SW 1271 (cell line): ENCODE data around the gene SOST.
A peak's percentile ranks its signal among the peaks of the same experiment; 100 is the strongest.

ENCODE experiments used
- DNase-seq, 2 experiments: peaks; one replicate each; lab custom pipeline; 2025; lab: John Stamatoyannopoulos, UW

Gene SOST

DNA sequence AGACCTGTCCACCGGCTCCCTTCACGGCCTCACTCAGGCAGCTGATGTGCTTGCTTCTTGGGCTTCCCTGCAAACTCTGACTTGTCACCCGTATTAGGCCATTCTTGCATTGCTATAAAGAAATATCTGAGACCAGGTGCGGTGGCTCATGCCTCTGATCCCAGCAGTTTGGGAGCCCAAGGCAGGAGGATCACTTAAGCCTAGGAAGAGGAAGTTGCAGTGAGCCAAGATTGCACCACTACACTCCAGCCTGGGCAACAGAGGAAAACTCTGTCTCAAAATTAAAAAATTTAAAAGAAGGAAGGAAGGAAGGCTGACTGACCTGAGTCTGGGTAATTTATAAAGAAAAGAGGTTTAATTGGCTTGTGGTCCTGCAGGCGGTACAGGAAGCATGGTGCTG, 17.0 kb downstream of the SOST start:
- no peak for DNase-seq

DNA sequence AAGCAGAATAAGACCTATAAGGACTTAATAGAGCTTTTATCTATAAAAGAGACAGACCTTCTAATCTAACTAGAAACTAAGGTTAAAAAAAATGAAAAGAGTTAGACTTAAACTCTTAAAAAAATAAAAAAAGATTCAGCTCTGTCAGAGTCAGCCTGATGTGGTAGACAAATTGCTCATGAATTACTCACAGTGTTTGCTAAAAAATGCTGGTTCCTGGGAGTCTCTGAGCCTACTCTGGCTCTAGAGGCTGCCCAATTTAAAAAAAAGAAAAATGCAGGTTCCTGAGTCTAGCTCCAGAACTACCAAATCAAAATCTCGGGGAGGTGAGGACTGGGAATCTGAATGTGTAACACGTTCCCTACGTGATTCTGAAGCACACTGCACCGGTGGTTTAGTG, 18.1 kb downstream of the SOST start:
- no peak for DNase-seq

DNA sequence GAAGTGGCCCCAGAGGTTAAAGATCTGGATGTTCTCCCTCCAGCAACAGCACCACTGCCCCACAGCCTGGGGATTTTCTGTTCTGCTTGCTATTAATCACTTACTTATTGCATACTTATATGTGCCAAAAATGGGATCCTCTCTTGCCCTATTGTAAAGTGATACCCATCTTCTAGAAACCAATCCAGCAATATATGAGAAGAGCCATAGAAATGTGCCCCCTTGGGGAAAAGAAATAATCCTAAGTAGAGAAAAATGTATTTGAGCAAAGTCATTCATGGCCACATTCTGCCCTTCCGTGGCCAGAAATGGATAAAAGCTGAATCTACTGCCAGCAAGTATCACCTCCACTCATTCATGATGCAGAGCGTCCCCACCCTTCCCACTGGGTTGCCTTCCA, 20.9 kb downstream of the SOST start:
- no peak for DNase-seq

DNA sequence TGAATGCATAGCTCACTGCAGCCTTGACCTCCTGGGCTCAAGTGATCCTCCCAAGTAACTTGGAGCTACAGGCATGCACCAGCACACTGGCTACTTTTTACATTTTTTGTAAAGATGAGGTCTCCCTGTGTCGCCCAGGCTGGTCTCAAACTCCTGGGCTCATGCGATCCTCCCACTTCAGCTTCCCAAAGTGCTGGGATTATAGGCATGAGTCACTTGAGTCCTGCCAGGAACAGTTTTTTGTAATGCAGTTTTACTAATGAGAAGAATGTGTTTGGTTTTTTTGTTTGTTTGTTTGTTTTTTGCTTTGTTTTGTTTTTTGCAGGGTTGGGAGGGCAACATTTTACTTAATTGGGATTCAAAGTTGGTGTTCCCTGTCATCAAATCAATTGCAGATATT, 22.2 kb downstream of the SOST start:
- DNase-seq = no peak

DNA sequence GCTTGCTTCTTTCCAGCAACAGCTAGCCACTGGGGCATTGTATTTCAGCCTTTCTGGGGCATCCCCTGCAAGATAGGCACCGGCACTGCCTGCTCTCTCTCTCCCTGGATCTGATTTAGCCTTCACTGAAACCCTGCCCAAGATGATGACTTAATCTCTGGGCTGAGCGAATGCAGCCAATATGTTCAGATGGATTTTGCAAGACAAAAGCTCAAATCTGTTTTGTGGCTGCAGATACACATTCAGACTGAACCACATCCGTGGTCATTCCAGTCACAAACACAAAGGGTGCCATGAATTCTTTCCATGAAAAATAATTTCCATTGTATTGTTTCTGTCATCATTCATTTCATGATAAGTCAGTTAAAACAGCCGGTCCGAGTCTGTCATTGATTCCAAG, 24.2 kb downstream of the SOST start:
- DNase-seq = no peak

DNA sequence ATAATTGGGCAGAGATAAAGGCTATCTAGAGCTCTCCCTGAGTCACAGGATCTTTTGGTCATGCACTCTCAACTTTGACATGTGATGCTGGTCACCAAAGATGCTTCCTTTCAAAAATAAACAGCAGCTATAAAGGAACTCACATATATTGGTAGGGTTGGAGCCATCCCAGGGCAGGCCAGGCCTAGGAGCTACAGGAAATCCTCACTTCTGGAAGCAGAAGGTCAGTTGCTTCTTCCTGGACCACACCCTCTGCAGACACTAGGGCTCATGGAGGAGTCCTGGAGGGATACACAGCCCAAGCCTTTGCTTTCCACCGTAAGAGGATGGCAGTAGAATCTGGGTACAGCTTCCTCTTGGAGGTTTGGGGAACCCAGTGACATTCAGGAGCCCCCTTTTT, 24.6 kb downstream of the SOST start:
- DNase-seq = no peak

DNA sequence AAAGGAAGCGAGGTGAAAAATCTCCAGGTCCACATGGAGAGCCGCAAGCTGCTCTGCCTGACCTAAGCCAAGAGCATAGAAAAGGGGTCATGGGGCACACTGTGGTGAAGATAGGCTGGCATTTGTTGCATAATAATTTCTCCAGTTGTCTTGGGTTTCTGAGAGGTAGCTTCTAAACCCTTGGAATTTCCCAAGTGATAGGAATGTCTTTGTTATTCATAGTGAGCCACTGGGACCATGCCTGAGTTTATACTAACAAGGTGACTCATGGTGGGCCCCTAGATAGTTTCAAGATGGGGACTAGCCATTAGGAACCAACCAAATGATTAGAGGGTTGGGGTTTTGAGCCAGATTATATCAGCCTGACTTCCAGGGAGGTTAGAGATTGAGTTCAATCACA, 25.6 kb downstream of the SOST start:
- DNase-seq = peak in 1 of 2 experiments; percentile 2

DNA sequence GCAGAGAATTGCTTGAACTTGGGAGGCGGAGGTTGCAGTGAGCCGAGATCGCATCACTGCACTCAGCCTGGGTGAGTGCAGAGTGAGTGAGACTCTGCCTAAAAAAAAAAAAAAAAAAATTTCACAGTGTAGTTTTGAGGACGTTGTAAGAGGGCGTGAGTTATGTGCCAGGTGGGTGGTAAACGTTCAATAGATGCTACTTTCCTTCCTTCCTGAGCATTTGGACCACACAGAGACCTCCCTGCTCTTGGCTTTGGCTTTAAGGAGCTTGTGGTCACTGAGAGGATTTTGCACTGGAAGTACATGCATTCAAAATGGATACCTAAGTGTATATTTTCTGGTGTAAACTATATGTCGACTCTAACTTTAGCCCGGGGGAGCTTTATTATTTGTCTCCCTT, 30.5 kb downstream of the SOST start:
- DNase-seq = no peak

DNA sequence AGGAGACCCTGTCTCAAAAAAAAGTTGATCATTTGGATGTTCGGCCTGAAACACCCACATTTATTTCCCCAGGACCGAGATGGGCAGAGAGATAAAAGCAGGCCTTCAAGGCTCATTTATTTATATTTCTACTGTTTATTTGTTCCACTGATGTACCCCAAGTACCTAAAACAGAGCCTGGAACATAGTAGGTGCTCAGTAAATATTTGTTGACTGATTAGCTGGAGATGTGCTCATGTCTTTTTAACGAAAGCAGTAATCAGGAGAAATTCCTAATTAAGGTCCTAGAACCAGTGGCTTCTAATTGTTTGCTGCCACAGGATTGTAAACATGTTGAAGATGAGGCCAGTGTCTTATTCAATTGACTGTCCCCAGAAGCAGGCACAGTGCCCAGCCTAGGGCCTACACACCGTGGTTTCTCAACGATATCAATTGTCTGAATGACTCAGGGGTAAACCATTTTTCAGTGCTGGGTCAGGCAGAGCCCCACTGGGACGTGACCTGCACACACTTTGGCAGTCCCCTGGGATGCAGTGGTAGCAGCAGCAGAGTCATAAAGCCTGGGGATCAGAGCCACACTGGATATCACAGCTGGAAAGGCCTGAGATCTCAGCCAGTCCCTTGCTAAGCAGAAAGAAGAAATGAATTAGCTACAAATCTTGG, 34.8 kb downstream of the SOST start:
- peak in 1 of 2 experiments; percentile 66 for DNase-seq

DNA sequence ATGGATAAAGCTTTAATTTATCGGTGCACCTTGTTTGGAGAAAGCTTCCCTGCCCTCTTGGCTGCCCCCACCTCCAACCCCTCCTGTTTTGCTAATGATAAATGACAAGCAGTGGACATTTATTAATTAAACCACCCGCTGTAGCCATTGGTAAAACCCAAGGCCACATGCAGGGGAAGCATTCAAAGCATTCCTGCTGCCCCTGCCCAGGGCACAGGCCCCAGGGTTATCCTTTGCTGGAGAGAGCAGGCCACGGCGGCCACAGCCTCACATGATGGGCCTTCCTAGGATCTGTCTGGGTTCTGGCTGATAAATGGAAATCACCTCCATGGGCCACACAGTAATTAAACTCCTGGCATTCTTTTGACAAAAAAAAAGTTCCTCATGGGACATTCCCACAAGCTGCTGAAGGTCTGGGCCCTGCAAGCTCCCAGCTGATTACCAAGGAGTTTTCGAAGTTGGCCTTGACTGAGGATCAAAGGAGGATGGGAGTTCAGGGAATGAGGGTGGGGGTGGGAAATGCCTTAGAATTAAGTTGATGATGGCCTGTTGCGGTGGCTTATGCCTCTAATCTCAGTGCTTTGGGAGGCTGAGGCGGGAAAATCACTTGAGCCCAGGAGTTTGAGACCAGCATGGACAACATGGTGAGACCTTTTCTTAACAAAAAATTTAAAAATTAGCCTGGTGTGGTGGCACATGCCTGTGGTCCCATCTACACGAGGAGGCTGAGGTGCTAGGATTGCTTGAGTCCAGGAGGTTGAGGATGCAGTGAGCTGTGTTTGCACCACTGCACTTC, 35.5 kb downstream of the SOST start:
- no peak for DNase-seq

DNA sequence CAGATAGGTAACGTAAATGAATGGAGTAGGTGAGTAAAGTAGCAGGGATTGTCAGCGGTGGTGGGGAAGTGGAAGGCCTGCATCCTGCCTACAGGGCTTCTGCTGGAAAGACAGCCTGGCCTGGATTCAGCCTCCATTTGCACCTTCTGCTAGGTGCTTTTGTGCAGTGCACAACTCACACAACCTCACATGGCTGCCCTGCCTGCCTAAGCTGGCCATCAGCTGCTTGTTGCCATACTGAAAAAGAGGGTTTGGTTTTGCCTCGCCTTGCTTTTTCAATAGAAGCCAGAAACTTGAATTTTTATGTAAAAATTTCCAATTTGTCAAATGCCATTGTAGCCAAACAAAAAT, 36.3 kb downstream of the SOST start:
- DNase-seq = no peak

DNA sequence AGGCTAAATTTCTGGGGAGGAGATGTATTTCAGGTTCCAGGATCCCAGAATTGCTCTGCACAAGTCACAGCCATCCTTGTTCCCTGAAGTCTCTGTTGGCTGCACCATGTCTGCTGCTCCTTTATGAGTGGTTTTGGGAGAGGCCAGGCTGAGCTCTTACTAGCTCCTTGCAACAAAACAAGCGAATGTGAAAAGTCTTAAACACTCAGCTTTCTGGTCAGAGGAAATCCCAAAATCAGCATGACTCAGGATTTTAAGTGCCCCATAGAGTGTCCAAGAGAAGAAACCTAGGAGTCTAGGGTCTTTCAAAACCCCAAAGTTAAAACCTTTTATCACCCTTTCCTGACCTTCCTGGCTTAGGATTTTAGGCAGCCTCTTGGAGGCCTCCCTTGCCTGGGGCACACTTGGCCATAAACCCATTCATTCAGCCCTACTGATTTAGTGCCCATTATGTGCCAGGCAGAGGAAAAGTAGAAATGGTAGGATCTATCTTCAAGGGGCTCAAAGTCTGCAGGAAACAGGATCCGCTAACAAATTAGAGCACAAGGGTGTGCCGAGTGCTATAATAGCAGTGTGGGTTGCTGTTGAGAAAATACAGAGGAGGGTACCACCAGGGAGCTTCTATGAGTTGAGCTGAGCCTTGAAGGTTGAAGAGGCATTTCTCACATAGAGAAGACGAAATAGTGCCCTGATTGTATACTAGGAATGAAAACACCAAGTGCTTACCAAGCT, 36.9 kb downstream of the SOST start:
- no peak for DNase-seq

DNA sequence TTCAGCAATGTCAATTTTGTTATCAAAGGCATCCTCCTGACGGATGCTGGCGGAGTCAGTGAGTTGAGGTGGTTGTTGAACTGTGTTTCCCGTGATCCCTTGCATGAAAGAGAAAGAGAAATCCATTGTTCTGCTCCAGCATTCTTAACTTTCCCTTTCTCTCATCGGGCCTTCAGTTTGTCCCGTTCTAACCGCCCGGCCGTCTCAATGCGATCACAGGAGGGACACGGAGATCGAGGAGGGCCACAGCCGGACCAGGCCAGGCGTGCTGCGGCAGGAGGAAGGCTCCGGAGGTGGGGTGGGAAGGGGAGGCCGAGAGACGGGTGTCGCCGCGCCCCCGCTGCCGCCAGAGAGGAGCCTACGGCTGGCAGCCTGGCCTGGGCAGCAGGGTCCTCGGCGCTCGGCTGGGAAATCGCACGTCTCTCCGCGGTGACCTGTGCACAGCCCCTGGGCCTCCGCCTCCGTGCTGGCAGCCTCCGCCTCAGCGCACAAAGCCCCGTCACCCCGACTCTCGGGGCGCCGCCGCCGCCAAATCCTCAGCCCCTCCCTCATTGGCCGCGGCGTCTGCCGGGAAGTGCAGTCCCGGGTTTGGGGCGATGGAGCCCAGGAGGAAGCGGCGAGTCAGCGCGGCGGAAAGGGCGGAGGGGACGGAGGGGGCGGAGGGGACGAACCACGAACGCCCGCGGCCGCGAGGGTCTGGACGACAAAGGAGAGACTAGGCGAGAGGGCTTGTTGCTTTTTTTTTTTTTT, 38.1 kb downstream of the SOST start:
- DNase-seq = peak in 1 of 2 experiments; percentile 54

DNA sequence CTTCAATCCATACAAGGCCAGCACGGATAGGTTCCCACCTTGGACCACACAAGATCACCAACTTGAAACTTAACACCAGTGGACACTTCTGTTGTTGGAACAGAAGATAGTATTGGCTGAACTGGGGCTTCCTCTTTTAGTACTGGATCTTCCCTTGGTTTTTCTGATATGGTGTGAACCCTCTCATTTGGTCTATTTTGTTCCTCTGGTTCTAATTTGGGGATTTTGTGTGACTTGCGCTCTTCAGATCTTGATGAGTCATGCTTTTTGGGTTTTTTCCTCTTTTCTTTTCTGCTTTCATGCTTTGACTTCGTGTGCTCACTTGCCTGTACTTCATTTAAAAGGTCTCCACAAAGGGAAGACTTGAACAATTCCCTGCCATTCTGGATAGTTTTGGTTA, 39.0 kb downstream of the SOST start:
- DNase-seq = no peak

DNA sequence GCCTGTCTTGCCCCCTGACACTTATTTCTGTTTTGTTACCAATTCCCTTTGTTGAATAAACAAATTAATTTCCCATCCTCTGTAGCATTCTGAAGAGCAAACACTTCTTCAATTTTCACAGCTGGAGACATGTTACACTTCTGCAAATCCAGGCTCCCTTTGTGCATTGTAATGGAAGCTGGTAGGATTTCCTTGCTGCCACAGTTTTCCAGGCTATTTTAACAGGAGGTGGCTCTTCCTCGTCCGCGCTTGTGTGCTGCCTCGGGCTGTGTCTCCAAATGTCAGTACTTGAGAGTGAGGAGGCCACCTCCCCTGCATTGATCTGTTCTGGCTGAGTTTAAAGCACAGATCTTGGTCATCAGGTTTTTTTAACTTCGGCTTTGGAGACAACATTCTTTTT, 40.0 kb downstream of the SOST start:
- DNase-seq = no peak

DNA sequence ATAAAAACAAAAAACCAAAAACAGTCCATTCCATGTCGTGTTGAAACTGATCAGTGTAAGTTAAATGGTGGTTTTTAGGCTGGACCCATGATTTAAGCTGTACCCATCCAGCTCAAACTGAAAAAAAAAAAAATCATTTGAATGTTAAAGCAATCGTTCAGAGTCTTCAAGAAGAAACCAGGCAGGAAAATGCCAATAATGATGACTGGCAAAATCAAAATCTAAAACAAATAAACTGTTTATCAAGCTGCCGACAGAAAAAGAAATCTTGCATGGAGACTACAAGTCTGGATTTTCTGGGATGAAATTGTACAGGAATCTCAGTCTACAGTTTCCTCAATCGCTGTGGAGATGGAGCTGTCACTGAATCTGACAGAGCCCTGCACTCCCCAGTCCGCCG, 40.7 kb downstream of the SOST start:
- no peak for DNase-seq

DNA sequence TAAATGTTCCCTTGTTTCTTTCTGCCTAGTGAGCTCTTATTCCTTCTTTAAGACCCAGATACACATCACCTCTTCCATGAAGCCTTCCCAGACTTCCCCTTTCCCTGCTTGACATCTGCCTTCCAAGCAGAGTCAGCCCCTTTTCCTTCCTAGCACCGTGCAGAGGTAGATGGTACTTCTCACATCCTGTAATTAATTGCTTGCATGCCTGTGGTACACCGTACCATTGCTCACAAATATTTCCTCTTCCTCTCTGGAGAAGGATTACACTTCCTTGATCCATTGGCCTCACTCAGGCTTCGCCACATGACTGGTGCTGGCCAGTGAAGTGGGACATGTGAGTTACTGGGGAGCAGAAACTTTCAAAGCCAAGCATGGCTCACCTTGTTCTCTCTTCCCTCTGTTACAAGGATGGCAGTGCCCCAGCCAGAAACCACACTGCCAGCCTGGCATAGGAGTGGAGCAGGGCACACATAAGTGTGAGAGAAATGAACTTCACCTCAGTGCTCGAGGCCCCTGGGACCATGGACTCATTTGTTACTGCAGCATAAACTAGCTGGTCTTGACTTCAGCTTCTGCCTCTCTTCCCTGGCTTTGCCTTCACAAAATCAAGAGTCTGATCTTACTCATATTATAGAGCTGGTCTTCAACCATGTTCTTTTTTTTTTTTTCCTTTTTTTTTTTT, 44.0 kb downstream of the SOST start:
- DNase-seq = peak in 1 of 2 experiments; percentile 7

DNA sequence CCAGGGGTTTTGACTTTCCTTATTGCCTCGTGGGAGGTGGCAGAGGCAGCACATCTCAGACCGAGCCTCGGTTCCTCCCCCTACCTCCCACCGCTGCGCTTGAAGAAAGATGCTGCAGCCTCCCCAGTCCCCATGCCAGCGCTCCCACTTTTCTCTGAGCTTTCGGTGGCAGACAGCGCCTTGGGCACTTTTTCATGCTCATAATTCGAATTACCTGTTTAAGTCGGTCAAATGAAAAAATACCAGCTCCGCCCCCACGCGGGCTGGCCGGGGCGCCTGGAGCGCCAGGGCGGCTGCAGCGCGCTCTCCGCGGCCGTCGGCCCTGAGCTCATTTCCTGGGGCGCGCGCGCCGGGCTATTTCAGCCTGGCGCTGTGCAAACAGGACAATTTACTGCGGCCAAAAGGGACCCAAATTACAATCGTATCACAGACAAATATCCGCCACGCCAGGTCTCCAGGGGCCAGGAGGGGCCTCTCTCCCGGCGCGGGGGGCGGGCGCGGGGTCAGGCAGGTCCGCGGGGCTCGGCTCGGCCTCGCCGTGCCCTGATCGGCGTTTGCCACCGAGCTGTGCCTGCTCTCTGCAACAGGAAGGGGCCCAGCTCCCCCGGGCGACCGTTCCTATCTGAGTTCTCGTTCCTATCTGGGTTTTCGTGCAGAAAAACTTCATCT, 45.0 kb downstream of the SOST start:
- no peak for DNase-seq

DNA sequence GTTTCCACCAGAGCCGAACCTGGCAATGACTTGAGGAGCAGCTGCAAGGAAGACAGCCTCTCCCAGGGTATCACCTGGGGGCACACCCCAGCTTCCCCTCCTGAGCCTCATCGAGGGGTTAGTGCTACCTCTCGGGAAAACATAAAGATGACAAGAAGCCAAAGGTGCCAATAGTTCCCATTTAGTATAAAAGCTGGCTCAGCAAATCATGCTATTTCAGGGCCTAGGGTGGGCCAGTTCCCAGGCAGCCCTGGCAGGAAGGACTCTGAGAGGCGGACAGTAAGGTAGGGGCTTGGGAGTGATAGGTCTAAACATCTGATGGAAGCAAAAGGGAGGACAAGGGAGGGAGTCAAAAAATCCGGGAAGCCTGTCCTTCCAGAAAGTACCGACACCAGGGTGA, 46.2 kb downstream of the SOST start:
- no peak for DNase-seq

DNA sequence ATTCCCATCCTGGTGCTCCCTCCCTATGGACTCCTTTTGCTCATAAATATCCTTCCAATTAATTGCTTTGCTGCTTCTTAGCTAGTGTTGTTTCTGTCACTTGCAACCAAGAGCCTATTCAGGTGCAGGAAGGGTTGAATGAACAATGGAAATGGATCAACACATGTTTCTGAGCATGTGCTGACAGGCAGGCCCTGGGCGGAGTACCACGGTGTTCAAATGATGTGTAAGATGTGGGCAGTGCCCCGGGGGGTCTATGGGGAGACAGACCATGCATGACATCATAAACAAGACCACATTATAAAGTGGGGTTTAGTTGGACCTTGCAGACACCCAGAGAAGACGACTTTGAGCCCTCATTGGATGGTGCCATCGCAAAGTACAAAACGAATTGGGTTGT, 48.5 kb downstream of the SOST start:
- DNase-seq = no peak

DNA sequence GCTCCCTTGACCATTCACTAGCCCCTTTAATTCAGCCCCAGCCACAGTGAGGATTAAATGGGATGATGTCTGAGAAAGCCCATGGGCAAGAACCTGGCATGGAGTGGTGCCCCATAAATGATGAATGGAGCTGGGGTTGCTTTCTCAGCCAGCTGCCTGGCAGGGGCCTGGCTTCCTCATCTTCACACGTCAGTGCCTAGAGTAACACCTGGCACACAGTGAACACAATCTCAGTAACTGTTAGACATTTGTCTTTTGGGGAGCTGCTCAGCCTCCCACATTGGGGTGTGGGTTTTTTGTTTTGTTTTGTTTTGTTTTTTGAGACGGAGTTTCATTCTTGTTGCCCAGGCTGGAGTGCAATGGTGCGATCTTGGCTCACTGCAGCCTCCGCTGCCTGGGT, 49.4 kb downstream of the SOST start:
- DNase-seq = no peak
